Measurements from ENCODE around the gene REL. TPM values are rescaled to one million over a fixed set of nuclear protein-coding genes. Genes with fewer than 3 reads are reported as not detected.

The REL gene
- total RNA-seq, 1 experiment from 2014 or later, result 10.0 TPM

- Histone ChIP-seq H3K4me1 (ENCODE audit: control insufficient read depth, insufficient read depth, low read length) (no peaks in the 10 kb centered on the region), H3K4me3 (ENCODE audit: low read depth in 2 of 2, low read length in 2 of 2) (no peak overlapping the region), H3K27ac (ENCODE audit: low read length) (no peak overlapping the region), H3K9me3 (ENCODE audit: control insufficient read depth, insufficient read depth, low read depth, low read length) (no peaks in the 10 kb centered on the region), H3K27me3 (ENCODE audit: control insufficient read depth, insufficient read depth, low read length) (no peaks in the 10 kb centered on the region), H3K36me3 (ENCODE audit: control insufficient read depth, insufficient read depth, low read length) (no peaks in the 10 kb centered on the region)
- TF ChIP-seq POLR2AphosphoS5 (IDR thresholded peaks at IDR 0.05; ENCODE audit: low read depth, low read length) (no peak), CTCF (IDR thresholded peaks at IDR 0.05) (no peak), TCF7L2 (IDR thresholded peaks at IDR 0.05; ENCODE audit: low read depth, low read length) (no peak), SIN3A (IDR thresholded peaks at IDR 0.05; ENCODE audit: borderline replicate concordance, insufficient read depth, low read depth, low read length) (no peak), REST (IDR thresholded peaks at IDR 0.05; ENCODE audit: insufficient read depth in 1 of 2, low read depth in 2 of 2, low read length in 1 of 2) (no peak)
- intact Hi-C loops (cut with micrococcal nuclease; ENCODE audit: unreplicated experiment), result no loop called here
- BruUV-seq (replicated peaks), result no TSS peak
- in situ Hi-C loops (cut with HindIII; ENCODE audit: low pct_unique_long_range_greater_than_20kb, low sequenced_read_pairs), result no loop called here
- ChIA-PET CTCF (no interaction called here), POLR2A (no interaction called here)
- DNase-seq (ENCODE audit: low read depth, low spot score) (no peak), ATAC-seq (0 out of 2 replicates have a peak, but pooled peaks have one; percentile 51)
Observed at GRCh38 chr2:60867007-60867406, 14.4 kb upstream of the REL start.

- CTCF ChIA-PET, result no interaction called here
- TF ChIP-seq CTCF (IDR thresholded peaks at IDR 0.05), result no peak
- TF ChIP-seq POLR2AphosphoS5 (IDR thresholded peaks at IDR 0.05; ENCODE audit: low read depth, low read length), result no peak
- TF ChIP-seq REST (IDR thresholded peaks at IDR 0.05; ENCODE audit: insufficient read depth in 1 of 2, low read depth in 2 of 2, low read length in 1 of 2), result no peak
- no peak for TF ChIP-seq TCF7L2 (IDR thresholded peaks at IDR 0.05; ENCODE audit: low read depth, low read length)
- no peak for TF ChIP-seq SIN3A (IDR thresholded peaks at IDR 0.05; ENCODE audit: borderline replicate concordance, insufficient read depth, low read depth, low read length)
- POLR2A ChIA-PET, result no interaction called here
- DNase-seq (ENCODE audit: low read depth, low spot score), result no peak
- no peaks in the 10 kb centered on the region for H3K9me3 ChIP-seq (ENCODE audit: control insufficient read depth, insufficient read depth, low read depth, low read length)
- intact Hi-C loops (cut with micrococcal nuclease; ENCODE audit: unreplicated experiment), result no loop called here
- ATAC-seq, result no peak
- no peak overlapping the region for H3K4me3 ChIP-seq (ENCODE audit: low read depth in 2 of 2, low read length in 2 of 2)
- H3K4me1 ChIP-seq (ENCODE audit: control insufficient read depth, insufficient read depth, low read length), result no peaks in the 10 kb centered on the region
- no peaks in the 10 kb centered on the region for H3K36me3 ChIP-seq (ENCODE audit: control insufficient read depth, insufficient read depth, low read length)
- no peak overlapping the region for H3K27ac ChIP-seq (ENCODE audit: low read length)
- in situ Hi-C loops (cut with HindIII; ENCODE audit: low pct_unique_long_range_greater_than_20kb, low sequenced_read_pairs), result no loop called here
- H3K27me3 ChIP-seq (ENCODE audit: control insufficient read depth, insufficient read depth, low read length), result no peaks in the 10 kb centered on the region
- BruUV-seq (replicated peaks), result no TSS peak
Observed at GRCh38 chr2:60867848-60868247, 13.5 kb upstream of the REL start.
